Stimulated activated CD8-positive, alpha-beta memory T cell treated with anti-CD3 and anti-CD28 coated beads, Interleukin-2, amount 100 ng/mL, for 1 hour (primary cell): Measurements from ENCODE around the gene DIO3.
"Not testable (repeated sequence)": the region's sequence is repeated elsewhere in the genome, so short reads cannot be mapped to it uniquely, and the experiment has no call there.

ENCODE experiments used
- DNase-seq, 2 donors: peaks; one replicate each; pipeline ENCODE4 v3.0.0-alpha.2; 2020; ENCODE audit warnings: low read depth in 2 of 2

Gene DIO3

GRCh38 chr14:101542391-101542790, 18.9 kb upstream of the DIO3 start:
- DNase-seq = no peak

DNA sequence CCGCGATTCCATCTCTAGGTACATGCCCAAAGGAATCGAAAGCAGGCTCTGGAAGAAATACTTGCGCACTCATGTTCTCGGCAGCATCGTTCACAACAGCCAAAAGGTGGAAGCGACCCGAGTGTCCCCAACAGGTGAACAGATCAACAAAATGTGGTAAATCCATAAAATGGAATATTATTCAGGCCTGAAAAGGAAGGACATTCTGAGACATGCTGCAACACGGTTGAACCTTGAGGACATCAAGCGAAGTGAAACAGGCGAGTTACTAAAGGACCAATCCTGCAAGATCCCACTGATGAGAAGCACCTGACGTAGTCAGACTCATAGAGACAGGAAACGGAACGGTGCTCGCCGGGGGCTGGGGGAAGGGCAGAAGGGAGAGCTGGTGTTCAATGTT, 17.5 kb upstream of the DIO3 start:
- DNase-seq = no peak

DNA sequence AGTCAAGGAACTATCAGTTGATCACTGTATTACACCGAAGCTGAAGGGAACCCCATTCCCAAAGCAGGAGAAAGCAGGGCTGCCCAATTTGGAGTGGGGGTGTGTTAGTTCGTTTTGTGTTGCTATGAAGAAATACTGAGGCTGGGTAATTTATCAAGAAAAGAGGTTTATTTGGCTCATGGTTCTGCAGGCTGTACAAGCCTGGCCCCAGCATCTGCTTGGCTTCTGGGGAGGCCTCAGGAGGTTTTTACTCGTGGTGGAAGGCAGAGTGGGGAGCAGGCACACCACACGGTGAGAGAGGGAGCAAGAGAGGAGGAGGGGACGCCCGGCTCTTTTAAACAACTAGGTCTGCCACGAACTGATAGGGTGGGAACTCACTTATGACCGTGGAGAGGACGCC, 16.7 kb upstream of the DIO3 start:
- no peak for DNase-seq

DNA sequence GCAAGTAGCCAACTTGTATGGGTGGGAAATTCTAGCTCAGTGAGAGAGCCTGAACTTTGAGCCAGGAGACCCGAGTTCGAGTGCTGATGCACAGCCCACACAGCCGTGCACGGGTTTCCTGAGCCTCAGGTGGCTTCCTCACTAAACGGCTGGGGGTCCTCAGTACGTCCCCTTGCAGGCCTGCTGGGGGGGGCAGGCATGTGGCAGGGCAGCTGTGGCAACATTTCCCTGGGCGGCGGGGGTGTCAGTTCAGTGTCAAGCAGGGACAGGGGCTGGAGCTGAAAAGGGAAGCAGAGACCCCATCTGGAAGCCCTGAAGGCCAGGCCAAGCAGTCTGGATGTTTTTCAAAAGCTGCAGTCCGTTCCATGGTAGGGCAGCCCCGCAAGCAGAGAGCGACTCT, 14.6 kb upstream of the DIO3 start:
- DNase-seq = no peak

DNA sequence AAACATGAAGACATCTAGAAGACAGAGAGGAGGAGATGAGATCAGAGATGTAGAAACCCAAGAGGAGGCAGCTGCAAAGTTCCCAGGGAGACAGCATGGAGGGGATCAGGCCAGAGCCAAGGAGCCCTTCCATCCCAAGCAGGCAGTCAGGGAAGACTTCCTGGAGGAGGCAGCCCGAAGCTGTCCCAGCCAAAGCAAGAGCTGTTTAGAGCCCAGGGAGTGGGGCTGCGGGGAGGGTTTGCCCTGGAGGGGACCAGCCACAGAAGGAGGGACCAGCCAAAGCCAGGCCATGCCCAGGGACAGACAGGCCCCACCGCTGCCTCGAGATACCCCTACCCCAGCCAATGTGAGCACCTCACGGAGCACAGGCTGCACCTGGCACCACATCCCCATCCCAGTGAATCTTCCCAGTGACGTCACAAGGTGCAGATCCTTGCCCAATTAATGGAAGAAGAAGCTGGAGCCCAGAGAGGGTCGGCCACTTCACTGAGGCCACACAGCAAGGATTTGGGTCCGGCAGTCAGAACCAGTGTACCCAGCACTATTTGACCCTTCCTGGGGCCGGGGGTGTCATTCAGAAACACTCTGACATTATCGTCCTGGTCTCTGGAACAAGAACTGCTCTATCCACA, 14.1 kb upstream of the DIO3 start:
- DNase-seq = no peak

GRCh38 chr14:101547961-101548669, 13.2 kb upstream of the DIO3 start:
- no peak for DNase-seq

DNA sequence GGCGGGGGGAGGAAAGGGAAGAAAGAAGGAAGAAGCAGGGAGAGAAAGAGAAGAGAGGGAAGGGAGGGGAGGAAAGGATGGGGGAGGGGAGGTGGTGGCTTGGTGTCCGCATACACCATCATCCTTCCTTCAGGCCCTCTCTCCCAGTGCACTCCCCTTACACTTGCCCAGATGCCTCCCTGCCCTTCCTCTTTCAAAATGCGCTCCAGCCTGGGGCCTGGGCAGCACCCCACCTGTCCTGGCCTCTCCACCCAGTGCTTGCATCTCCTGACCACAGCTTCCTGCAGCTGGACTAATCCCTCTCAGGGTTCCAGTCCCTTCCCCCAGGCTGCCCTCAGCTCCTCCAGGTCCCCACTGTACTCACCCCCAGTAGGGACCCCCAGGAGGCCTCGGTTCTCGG, 12.6 kb upstream of the DIO3 start:
- no peak for DNase-seq

- DNase-seq = no peak
Observed at GRCh38 chr14:101549154-101549553, 12.1 kb upstream of the DIO3 start.

- DNase-seq = not testable (repeated sequence)
Observed at GRCh38 chr14:101550202-101550912, 10.9 kb upstream of the DIO3 start.

DNA sequence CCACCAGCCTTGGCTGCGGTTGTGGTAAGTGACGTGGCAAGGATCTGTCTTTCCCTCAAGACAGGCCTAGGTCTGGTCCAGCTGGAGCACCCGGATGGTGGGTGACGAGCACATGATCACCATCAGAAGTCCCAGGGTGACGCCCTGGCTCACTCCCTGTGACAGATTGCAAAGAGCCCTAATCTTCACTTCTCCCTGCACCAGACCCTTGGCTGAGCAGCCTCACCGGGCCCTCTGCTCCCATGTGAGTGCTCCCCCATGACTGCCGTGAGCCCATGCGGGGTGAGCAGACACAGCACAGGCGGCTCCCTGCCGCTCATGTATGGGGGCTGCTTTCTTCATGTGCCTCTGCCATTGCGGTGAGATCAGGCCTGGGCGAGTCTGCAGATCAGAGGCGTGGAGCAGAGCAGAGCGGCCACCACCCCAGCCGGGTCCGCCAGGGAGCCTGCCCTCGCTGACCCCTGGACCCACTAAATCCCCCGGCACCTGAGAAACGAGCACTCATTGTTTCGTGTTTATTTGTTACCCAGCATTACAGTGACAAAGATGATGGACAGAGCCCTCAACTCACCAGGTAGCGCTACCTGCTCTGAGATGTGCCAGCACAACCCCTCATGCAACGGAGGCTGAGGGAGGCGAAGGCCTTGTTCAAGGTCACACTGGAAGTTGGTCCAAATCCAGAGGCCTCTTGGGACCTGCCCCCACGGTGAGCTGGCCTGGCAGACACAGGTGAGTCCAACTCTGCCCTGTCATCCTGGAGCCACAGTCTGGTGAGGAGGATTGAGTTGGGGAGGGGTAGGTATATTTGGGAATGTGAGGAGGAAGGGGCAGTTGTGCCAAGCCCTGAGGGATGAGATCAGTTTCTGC, 9.3 kb upstream of the DIO3 start:
- no peak for DNase-seq

DNA sequence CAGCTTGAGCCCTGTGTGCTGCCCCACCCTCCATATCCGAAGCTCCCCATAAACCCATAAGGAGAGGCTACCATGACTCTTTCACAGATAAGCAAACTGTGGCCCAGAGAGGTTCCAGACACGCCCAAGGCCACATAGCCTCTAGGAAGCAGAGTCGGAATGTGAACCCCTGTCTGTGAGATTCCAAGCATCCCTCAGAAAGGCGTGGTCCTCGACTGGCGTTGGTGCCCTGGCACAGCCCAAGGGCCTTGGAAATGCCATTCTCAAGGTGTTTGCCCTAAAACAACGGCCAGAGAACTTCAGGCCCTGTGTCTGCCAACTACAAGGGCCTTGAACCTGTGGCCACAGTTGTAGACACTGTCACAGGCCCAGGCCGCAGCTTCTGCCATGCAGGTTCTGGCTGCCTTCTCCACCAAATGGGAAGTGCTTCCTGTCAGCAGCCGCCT, 8.5 kb upstream of the DIO3 start:
- no peak for DNase-seq

- no peak for DNase-seq
Observed at GRCh38 chr14:101553393-101553792, 7.9 kb upstream of the DIO3 start.

GRCh38 chr14:101553931-101554330, 7.4 kb upstream of the DIO3 start:
- no peak for DNase-seq

GRCh38 chr14:101554991-101555668, 6.2 kb upstream of the DIO3 start:
- no peak for DNase-seq

DNA sequence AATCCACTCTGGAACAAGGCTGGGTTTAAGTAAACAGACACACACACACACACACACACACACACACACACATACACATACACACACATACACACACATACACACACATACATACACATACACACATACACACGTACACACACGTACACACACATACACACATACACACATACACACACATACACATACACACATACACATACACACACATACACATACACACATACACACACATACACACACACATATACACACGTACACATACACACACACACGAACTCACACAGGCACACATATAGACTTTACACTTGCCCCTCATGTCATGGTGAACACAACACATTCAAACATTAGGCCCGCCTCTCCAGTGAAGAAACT, 5.6 kb upstream of the DIO3 start:
- not testable (repeated sequence) for DNase-seq

- no peak for DNase-seq
Observed at GRCh38 chr14:101556131-101556530, 5.2 kb upstream of the DIO3 start.

GRCh38 chr14:101556566-101557320, 4.6 kb upstream of the DIO3 start:
- no peak for DNase-seq

DNA sequence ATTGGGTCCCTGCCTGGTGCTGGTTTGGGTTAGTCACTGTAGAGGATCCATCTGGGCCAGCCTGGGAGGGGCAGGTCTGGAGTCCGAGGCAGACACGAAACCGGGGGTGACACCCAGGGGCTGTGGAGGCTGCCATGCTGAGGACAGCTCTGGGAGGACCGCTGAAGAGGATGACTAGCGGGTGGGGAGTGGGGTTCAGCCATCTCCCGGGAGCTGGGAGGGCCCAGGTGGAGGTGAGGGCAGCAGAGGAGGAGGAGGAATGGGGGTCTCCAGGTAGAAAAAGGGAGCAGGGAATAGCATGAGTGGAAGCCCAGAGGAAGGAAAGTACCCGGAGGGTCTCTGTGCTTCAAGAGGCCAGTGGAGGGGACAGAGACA, 4.0 kb upstream of the DIO3 start:
- DNase-seq = no peak

GRCh38 chr14:101557811-101558738, 3.2 kb upstream of the DIO3 start:
- DNase-seq = no peak

DNA sequence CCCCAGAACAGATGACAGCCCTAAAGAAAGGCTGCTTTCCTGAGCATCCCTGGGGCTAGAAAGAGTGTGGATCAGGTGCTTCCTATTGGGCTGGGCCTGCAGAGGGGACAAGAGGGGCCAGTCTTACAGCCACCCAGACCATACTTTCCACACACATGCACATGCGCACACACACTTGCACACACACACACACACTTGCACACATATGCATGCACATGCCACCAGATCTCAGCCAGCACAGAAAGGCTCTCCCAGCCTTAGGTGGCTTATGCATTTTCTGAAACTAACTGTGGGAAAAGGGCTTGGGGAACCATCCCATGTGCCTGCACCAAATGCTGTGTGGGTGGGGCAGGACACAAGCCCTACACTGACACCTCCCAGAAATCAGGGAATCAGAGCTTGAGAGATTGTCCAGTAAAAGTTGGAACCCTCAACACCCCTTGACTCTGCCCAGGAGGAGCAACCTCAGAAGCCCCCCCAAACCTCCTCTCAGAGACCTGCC, 2.5 kb upstream of the DIO3 start:
- DNase-seq = no peak
